CD4-positive, alpha-beta T cell treated with Interferon alpha-2 for 1 hour (primary cell): ENCODE results near the gene PHACTR4.
"Not testable (repeated sequence)": the region's sequence is repeated elsewhere in the genome, so short reads cannot be mapped to it uniquely, and the experiment has no call there.

ENCODE experiments used
- DNase-seq, 2 donors: peaks; one replicate each; pipeline ENCODE4 v3.0.0-alpha.2; 2020 to 2022

The PHACTR4 gene

GRCh38 chr1:28369371-28370238, at the start of gene PHACTR4:
PHACTR4 (plus strand) TSS chr1:28369740; CDS start chr1:28407448, 37,708 bp downstream.
- DNase-seq: peak; percentile 82 to 84

DNA sequence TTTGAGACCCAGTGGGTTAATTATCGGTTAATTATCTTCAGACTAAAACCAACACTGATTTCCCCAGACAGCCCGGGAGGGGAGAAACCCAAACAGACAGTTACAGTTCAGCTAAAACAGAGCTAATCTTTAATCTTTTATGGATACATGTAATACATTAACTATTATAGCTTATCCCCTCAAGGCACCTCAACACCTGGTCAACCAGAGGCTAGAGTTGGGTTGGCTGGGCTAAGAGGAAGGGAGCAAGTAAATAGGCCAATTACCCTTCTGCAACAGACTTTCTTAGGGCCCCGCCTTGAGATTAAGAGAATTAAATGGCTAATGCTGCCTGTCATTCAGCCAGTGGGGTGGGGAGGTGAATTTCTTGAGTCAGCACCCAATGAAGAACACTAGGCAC, 47.3 kb upstream of the PHACTR4 start:
- DNase-seq: no peak

- no peak for DNase-seq
These were observed 45.8 kb upstream of the PHACTR4 start for GRCh38 chr1:28323720-28324119.

DNA sequence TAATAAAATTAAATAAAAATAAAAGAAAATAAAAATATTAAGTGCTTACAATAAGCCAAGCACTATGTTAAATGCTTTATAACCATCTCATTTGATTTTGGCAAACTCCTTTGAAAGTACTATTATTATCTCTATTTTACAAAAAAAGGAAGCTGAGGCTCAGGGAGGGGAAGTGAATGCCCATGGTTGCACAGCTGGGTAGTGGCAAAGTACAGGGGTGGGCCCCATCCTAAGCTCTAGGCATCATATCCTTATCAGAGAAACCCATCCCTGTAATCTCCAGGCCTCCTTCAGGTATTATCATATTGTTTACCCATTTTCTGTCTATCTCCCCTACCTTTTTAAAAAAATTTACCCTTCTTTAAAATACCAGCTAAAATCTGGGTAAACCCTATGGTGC, 43.0 kb upstream of the PHACTR4 start:
- DNase-seq: no peak

- no peak for DNase-seq
These were observed 42.6 kb upstream of the PHACTR4 start for GRCh38 chr1:28326984-28327383.

DNA sequence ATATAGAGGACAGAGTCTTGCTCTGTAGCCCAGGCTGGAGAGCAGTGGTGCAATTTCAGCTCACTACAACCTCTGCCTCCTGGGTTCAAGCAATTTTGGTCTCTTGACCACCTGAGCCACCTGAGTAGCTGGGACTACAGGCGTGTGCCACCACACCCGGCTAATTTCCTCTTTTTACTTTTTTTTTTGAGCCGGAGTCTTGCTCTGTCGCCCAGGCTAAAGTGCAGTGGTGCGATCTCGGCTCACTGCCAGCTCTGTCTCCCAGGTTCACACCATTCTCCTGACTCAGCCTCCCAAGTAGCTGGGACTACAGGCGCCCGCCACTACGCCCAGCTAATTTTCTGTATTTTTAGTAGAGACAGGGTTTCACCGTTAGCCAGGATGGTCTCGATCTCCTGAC, 42.1 kb upstream of the PHACTR4 start:
- peak in 1 of 2 donors; percentile 3 for DNase-seq

- no peak for DNase-seq
These were observed 41.3 kb upstream of the PHACTR4 start for GRCh38 chr1:28328228-28328648.

DNA sequence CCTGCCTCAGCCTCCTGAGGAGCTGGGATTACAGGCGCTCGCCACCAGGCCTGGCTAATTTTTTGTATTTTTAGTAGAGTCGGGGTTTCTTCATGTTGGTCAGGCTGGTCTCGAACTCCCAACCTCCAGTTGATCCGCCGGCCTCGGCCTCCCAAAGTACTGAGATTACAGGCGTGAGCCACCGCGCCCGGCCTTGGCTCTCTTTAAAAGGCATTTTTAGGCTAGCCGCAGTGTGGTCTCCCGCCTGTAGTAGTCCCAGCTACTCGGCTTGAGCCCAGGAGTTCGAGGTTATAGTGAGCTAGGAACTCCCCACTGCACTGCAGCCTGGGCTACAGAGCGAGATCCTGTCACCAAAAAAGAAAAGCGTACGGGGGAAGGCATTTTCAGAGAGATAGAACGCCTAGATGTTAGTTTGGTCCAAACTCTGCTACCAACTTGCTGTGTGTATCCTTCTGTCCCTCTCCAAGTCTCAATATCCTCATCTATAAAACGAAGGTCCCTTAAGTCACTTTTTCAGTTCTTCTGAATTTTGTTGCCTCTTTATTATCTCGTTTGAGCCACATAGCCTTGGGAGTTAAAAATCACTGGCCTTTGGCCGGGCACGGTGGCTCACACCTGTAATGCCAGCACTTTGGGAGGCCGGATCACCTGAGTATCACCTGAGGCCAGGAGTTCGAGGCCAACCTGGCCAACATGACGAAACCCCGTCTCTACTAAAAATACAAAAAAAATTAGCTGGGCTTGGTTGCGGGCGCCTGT, 40.0 kb upstream of the PHACTR4 start:
- DNase-seq: no peak

DNA sequence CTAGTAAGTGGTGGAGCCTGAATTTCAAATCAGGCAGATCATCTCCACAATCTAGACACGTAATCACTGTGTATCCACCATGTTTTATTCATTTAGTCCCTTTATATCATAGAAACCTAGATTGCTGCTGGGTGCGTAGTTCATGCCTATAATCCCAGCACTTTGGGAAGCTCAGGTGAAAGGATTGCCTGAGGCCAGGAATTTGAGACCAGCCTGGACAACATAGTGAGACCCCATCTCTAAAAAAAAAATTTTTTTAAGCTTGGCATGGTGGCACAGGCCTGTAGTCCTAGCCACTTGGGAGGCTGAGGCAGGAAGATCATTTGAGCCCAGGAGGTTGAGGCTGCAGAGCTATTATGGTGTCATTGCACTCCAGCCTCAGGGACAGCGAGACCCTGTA, 30.6 kb upstream of the PHACTR4 start:
- no peak for DNase-seq

DNA sequence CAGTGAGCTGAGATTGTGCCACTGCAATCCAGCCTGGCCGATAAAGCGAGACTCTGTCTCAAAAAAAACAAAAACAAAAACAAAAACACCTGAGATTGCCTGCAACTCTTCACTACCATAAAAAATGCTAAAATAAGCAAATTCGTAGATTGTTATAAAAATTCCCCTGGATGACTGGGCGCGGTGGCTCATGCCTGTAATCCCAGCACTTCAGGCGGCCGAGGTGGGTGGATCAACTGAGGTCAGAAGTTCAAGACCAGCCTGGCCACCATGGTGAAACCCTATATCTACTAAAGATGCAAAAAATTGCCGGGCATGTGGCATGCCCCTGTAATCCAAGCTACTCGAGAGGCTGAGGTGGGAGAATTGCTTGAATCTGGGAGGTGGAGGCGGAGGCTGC, 30.0 kb upstream of the PHACTR4 start:
- no peak for DNase-seq

DNA sequence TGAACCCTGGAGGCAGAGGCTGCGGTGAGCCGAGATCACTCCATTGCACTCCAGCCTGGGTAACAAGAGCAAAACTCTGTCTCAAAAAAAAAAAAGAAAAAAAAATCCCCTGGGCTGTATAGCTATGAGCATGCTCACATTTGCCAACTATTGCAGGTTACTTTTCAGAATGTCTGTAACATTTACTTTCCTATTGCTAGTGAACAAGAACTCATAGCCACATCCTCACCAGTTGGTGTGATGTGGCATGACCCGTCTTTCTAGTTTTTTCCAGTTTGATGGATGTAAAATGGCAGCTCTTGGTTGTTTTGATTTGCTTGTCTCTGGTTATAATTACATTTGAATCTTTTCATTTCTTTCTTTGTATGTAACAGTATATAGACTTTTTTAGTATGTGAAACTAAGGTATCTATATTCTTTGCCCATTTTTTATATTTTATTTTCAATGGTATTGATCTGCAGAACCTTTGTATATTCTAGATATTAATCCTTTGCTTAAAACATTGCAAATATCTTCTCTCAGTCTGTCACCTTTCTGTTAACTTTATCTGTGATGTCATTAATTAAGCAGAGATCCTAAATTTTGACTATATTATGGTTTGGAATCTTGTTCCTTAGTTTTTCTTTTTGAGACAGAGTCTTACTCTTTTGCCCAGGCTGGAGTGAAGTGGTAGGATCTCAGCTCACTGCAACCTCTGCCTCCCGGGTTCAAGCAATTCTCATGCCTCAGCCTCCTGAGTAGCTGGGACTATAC, 29.1 kb upstream of the PHACTR4 start:
- DNase-seq: no peak

DNA sequence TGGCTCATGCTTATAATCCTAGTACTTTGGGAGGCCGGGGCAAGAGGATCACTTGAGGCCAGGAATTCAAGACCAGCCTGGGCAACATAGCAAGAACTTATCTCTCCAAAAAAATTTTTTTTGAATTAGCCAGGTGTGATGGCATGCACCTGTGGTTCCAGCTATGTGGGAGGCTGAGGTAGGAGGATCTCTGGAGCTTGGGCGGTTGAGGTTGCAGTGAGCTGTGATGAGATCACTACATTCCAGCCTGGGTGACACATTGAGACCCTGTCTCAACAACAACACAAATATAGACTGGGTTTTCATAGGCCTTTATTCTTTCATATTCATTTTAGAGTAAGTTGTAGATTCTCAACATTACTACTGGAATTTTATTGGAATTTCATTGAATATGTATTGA, 27.9 kb upstream of the PHACTR4 start:
- no peak for DNase-seq

- DNase-seq: no peak
These were observed 26.1 kb upstream of the PHACTR4 start for GRCh38 chr1:28343405-28343804.

GRCh38 chr1:28353248-28353810, 16.2 kb upstream of the PHACTR4 start:
- not testable (repeated sequence) for DNase-seq

DNA sequence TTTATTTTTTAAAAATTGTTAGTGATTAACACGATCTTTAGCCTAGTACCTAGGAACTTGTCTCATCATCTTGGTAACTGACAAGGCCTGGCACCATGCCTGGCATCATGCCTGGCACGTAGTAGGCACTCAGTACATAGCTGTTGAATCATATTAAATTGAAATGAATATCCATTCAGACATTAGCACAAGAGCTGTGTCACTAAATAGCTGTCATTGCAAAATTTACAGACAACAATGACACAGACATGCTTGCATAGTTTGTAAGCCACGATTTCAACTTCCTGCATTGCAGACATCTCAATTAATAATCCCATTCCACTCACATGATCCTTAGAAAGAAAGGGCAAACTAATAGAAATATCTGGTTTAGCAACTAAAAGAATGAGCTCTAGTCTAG, 15.4 kb upstream of the PHACTR4 start:
- no peak for DNase-seq

DNA sequence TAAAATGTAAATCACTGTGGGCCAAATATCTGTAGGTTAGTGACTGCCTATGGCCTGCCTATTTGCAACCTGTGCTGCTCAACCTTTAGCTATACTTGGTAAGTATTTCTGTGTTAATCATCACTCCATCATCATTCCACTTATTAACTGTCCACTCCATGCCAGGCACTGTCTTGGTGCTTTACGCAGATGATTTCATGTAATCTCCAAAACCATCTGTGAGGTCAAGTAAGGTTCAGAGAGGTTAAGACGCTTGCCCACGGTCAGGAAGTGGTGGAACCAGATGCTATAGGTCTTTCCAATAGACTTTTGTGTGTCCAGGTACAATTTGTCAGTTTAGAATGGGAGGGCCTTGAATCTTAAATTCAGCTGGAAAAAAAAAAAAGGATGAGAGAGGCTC, 10.8 kb upstream of the PHACTR4 start:
- no peak for DNase-seq

- DNase-seq: peak; percentile 71 to 76
These were observed 9.8 kb upstream of the PHACTR4 start for GRCh38 chr1:28359592-28360239.

GRCh38 chr1:28364888-28365287, 4.7 kb upstream of the PHACTR4 start:
- DNase-seq: no peak

DNA sequence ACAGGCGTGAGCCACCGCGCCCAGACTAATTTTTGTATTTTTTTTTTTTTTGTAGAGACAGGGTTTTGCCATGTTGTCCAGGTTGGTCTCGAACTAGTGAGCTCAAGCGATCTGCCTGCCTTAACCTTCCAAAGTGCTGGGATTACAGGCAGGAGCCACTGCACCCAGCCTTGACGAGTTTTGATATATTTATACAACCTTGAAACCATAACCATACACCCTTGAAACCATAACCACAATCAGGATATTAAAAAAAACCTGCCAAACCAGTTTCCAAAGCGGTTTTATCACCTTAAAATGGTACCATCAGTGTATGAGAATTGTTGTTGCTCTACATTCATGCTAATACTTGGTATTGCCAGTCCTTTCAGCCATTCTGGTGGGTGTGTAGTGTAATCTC, 3.7 kb upstream of the PHACTR4 start:
- peak in 1 of 2 donors; percentile 37 for DNase-seq

DNA sequence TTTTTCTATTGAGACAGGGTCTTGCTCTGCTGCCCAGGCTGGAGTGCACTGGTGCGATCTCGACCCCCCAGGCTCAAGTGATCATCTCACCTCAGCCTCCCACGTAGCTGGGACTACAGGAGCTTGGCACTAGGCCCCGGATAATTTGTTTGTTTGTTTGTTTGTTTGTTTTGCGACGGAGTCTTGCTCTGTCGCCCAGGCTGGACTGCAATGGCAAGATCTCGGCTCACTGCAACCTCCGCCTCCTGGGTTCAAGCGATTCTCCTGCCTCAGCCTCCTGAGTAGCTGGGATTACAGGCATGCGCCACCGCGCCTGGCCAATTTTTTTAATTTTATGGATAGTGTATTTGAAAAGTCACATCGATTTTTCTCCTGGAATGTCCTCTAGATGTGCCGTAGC, 932 bp upstream of the PHACTR4 start:
- DNase-seq: not testable (repeated sequence)

GRCh38 chr1:28370239-28371009, 884 bp downstream of the PHACTR4 start:
- DNase-seq: peak; percentile 1 to 30

GRCh38 chr1:28371010-28371377, 1.5 kb downstream of the PHACTR4 start:
- no peak for DNase-seq
